IMR-90 (cell line): ENCODE data around the gene KCNG3. TPM values are rescaled to one million over a fixed set of nuclear protein-coding genes. Genes with fewer than 3 reads are reported as not detected.

Source experiments
- ATAC-seq: fragments of 200-7000 bp; cut with Tn5 transposase; 2 replicates; pipeline ENCODE4 v1.9.1; 2020; ENCODE audit warnings: low read depth, mild to moderate bottlenecking, moderate library complexity
- BruUV-seq: library from RNA; stranded (reverse); fragments of 400-500 nt; replicated peaks from 2 replicates; lab custom pipeline; 2021; lab: Mats Ljungman, UMichigan
- CTCF ChIA-PET: fragments of 300-600 bp; formaldehyde crosslinking; extraction: SDS; loops from one replicate; lab custom pipeline; 2021; ENCODE audit warnings: antibody characterized with exemption; lab: Yijun Ruan, JAX
- POLR2A ChIA-PET: fragments of 300-600 bp; sonication (Branson Sonifier 250); formaldehyde crosslinking; loops from one replicate; lab custom pipeline; 2022; ENCODE audit warnings: antibody characterized with exemption; ENCODE audit not compliant: unreplicated experiment; lab: Charles Lee
- DNase-seq: peaks from one replicate; pipeline ENCODE4 v3.0.0; 2013
- H2AFZ ChIP-seq: replicated peaks from 2 replicates; pipeline ENCODE3; 2013; ENCODE audit warnings: low read length, mild to moderate bottlenecking; ENCODE audit not compliant: poor library complexity
- H2AK5ac ChIP-seq: 2 replicates; pipeline ENCODE4 v1.6.1; 2013; ENCODE audit warnings: low read depth, low read length, inconsistent platforms
- H2AK9ac ChIP-seq: replicated peaks from 2 replicates; pipeline ENCODE3; 2013; ENCODE audit warnings: mild to moderate bottlenecking, low read depth, low read length, moderate library complexity; ENCODE audit not compliant: poor library complexity
- H2BK120ac ChIP-seq: 2 replicates; pipeline ENCODE4 v1.6.1; 2013; ENCODE audit warnings: low read depth, low read length, inconsistent platforms
- H2BK15ac ChIP-seq: 3 replicates; pipeline ENCODE4 v1.6.1; 2013; ENCODE audit warnings: low read depth, low read length, inconsistent platforms
- H2BK20ac ChIP-seq: 2 replicates; pipeline ENCODE4 v1.6.1; 2013; ENCODE audit warnings: low read depth, mild to moderate bottlenecking, inconsistent platforms, low read length, moderate library complexity
- H2BK5ac ChIP-seq: 2 replicates; pipeline ENCODE4 v1.6.1; 2013; ENCODE audit warnings: mild to moderate bottlenecking, low read depth, low read length, inconsistent platforms; ENCODE audit not compliant: poor library complexity, severe bottlenecking
- H3K14ac ChIP-seq: replicated peaks from 2 replicates; pipeline ENCODE4 v1.6.1; 2013; ENCODE audit warnings: low read depth, low read length, inconsistent platforms
- H3K18ac ChIP-seq: 2 replicates; pipeline ENCODE4 v1.6.1; 2013; ENCODE audit warnings: low read depth, low read length, control low read depth
- H3K23ac ChIP-seq: 2 replicates; pipeline ENCODE4 v1.6.1; 2013; ENCODE audit warnings: low read depth, low read length, inconsistent platforms
- H3K27ac ChIP-seq: 2 replicates; pipeline ENCODE4 v1.5.1; 2013; ENCODE audit warnings: mild to moderate bottlenecking, control low read depth, low read length; ENCODE audit not compliant: insufficient read depth
- H3K27me3 ChIP-seq: 2 replicates; pipeline ENCODE4 v1.6.1; 2013; ENCODE audit warnings: low read length; ENCODE audit not compliant: control insufficient read depth, insufficient read depth
- H3K36me3 ChIP-seq: 2 replicates; pipeline ENCODE4 v1.6.1; 2013; ENCODE audit warnings: low read length, mixed read lengths; ENCODE audit not compliant: control insufficient read depth, insufficient read depth
- H3K4ac ChIP-seq: 2 replicates; pipeline ENCODE4 v1.6.1; 2013; ENCODE audit warnings: low read depth, low read length, inconsistent platforms
- H3K4me1 ChIP-seq: 2 replicates; pipeline ENCODE4 v1.6.1; 2013; ENCODE audit warnings: low read length, mixed read lengths; ENCODE audit not compliant: control insufficient read depth, insufficient read depth
- H3K4me2 ChIP-seq: 2 replicates; pipeline ENCODE4 v1.6.1; 2013; ENCODE audit warnings: low read depth, mild to moderate bottlenecking, control low read depth, low read length, moderate library complexity
- H3K4me3 ChIP-seq: 2 replicates; pipeline ENCODE4 v1.5.1; 2013; ENCODE audit warnings: low read depth, mild to moderate bottlenecking, control low read depth, low read length, moderate library complexity; ENCODE audit not compliant: insufficient read depth
- H3K56ac ChIP-seq: 2 replicates; pipeline ENCODE4 v1.6.1; 2013; ENCODE audit warnings: low read length, inconsistent platforms; ENCODE audit not compliant: insufficient read depth; ENCODE audit errors: extremely low read depth
- H3K79me1 ChIP-seq, 2 experiments: 2 replicates each; pipeline ENCODE4 v1.6.1; 2013; ENCODE audit warnings: low read length in 2 of 2, inconsistent platforms in 1 of 2, low read depth in 1 of 2
- H3K9ac ChIP-seq: 2 replicates; pipeline ENCODE4 v1.6.1; 2013; ENCODE audit warnings: low read depth, low read length, control low read depth
- H3K9me1 ChIP-seq: 2 replicates; pipeline ENCODE4 v1.6.1; 2013; ENCODE audit warnings: low read length, inconsistent platforms; ENCODE audit not compliant: insufficient read depth
- H3K9me3 ChIP-seq: 2 replicates; pipeline ENCODE4 v1.6.1; 2013; ENCODE audit warnings: low read length; ENCODE audit not compliant: control insufficient read depth, insufficient read depth
- H4K20me1 ChIP-seq: 2 replicates; pipeline ENCODE4 v1.6.1; 2013; ENCODE audit warnings: low read length, inconsistent platforms; ENCODE audit not compliant: insufficient read depth
- H4K5ac ChIP-seq: 2 replicates; pipeline ENCODE4 v1.6.1; 2013; ENCODE audit warnings: mild to moderate bottlenecking, low read depth, low read length, control low read depth
- H4K8ac ChIP-seq, 2 experiments: 2 replicates each; pipeline ENCODE4 v1.6.1; 2013; ENCODE audit warnings: low read depth in 2 of 2, low read length in 2 of 2, control low read depth in 1 of 2, inconsistent platforms in 1 of 2
- H4K91ac ChIP-seq: 2 replicates; pipeline ENCODE4 v1.6.1; 2013; ENCODE audit warnings: low read depth, low read length, inconsistent platforms; ENCODE audit not compliant: insufficient read depth
- BHLHE40 ChIP-seq: fragments of 150-350 bp; IDR thresholded peaks from 2 replicates; pipeline ENCODE4 v1.6.1; 2016; ENCODE audit warnings: mild to moderate bottlenecking, low read depth, low read length
- CHD1 ChIP-seq: IDR thresholded peaks from 2 replicates; pipeline ENCODE4 v1.6.1; 2012; ENCODE audit warnings: low read depth, low read length, improper control_type of control experiment
- FOS ChIP-seq: fragments of 150-350 bp; IDR thresholded peaks from 2 replicates; pipeline ENCODE4 v1.6.1; 2016; ENCODE audit warnings: low read depth, low read length
- NFE2L2 ChIP-seq: fragments of 150-350 bp; IDR thresholded peaks from 2 replicates; pipeline ENCODE4 v1.6.1; 2016; ENCODE audit warnings: low read depth, mild to moderate bottlenecking, low read length
- POLR2A ChIP-seq: IDR thresholded peaks from 2 replicates; pipeline ENCODE4 v1.6.1; 2012; ENCODE audit warnings: mild to moderate bottlenecking, low read depth, low read length
- RAD21 ChIP-seq: IDR thresholded peaks from 2 replicates; pipeline ENCODE4 v1.6.1; 2012; ENCODE audit warnings: low read length, improper control_type of control experiment
- RCOR1 ChIP-seq: IDR thresholded peaks from 2 replicates; pipeline ENCODE4 v1.6.1; 2012; ENCODE audit warnings: mild to moderate bottlenecking, low read length, improper control_type of control experiment; ENCODE audit not compliant: insufficient replicate concordance
- RFX5 ChIP-seq: IDR thresholded peaks from 2 replicates; pipeline ENCODE4 v1.8.0; 2012; ENCODE audit warnings: low read depth, mild to moderate bottlenecking, low read length, moderate library complexity
- WGBS, 2 experiments: methylation state at CpG; one replicate each; pipeline versions ENCODE4 v1.1.5 to v1.1.7; 2013; ENCODE audit warnings: missing lambda C conversion rate in 2 of 2; ENCODE audit not compliant: insufficient read length in 1 of 2; ENCODE audit errors: extremely low coverage in 2 of 2; 5-methylcytosine and 5-hydroxymethylcytosine counted together
- dilution Hi-C: fragments of 300-500 bp; cut with HindIII; formaldehyde crosslinking; loops from one replicate; pipeline ENCODE4 v1.14.3; 2018; ENCODE audit warnings: low sequenced_read_pairs; ENCODE audit not compliant: unreplicated experiment
- in situ Hi-C: fragments of 300-500 bp; cut with MboI; formaldehyde crosslinking; loops from 3 replicates; pipeline ENCODE4 v1.14.3; 2019; ENCODE audit warnings: low sequenced_read_pairs, inconsistent platforms, mixed read lengths
- intact Hi-C: fragments of 100-400 bp; cut with micrococcal nuclease; formaldehyde crosslinking; loops from 2 replicates; pipeline ENCODE4 v1.10.0; 2022
- polyA plus RNA-seq, 3 experiments: library from polyadenylated mRNA; depleted of rRNA; stranded (reverse); fragments of >200 nt; gene quantifications; 2 replicates each; pipeline ENCODE4 v1.2.3, GENCODE V29; 2012; ENCODE audit warnings: low replicate concordance in 1 of 3
- total RNA-seq: library from RNA; depleted of rRNA; stranded (reverse); fragments of >200 nt; gene quantifications from 2 replicates; pipeline ENCODE4 v1.2.3, GENCODE V29; 2012
- TF ChIP-seq, protein P1 (sequence below): fragments of 150-350 bp; IDR thresholded peaks from 2 replicates; pipeline ENCODE4 v1.6.1; 2016; ENCODE audit warnings: low read depth, mild to moderate bottlenecking, low read length, moderate library complexity, borderline replicate concordance

Gene KCNG3
- total and polyA plus RNA-seq, 2 of the 4 experiments (the other 2 are of a cell fraction): under 0.01 TPM; not detected in 1

DNA sequence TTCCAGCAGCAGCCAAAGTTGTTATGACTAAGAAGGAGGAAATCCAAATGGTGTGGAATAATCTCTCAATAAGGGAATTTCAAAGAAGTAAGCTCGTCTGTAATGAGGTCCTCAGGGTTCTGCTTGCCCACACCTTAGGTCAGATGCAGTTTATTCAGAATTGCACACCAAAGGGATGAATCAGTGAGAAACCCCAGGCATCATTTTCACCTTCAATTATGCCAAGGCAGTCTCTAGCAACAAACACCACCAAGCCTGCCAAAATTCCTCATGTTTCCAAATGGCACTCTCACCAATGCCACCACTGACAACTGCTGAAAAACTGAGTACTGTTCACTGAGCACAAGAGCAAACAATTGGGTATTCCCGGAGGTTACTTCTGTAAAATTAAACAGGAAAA is 43.6 kb downstream of the KCNG3 start:
- Histone ChIP-seq H2AFZ (no peak overlapping the region), H3K56ac (no peak overlapping the region), H2BK15ac (no peak overlapping the region), H2AK9ac (no peak overlapping the region), H4K8ac (no peak overlapping the region), H4K5ac (no peak overlapping the region), H3K27ac (no peak overlapping the region), H2BK20ac (no peak overlapping the region), H3K4ac (no peak overlapping the region), H2AK5ac (no peak overlapping the region), H3K9me1 (no peaks in the 10 kb centered on the region), H3K9me3 (no peaks in the 10 kb centered on the region), H3K9ac (no peak overlapping the region), H3K14ac (no peak overlapping the region), H3K4me3 (no peak overlapping the region), H3K18ac (no peak overlapping the region), H3K36me3 (no peaks in the 10 kb centered on the region), H3K79me1 (no peaks in the 10 kb centered on the region), H3K4me1 (no peaks in the 10 kb centered on the region), H3K27me3 (peaks cover 2% of the 10 kb centered on the region; the same call in 1 of the 2 replicates), H2BK120ac (no peak overlapping the region), H2BK5ac (no peak overlapping the region), H3K4me2 (no peak overlapping the region), H4K20me1 (no peaks in the 10 kb centered on the region), H4K91ac (no peak overlapping the region), H3K23ac (no peak overlapping the region)
- 20% methylated on average over 1 of the region's 2 CpGs; no CpG with 5 or more reads in 1 of the 2 experiments for WGBS, 2 experiments
- dilution Hi-C loops: no loop called here
- DNase-seq: no peak
- intact Hi-C loops: no loop called here
- no peak for ATAC-seq
- CTCF ChIA-PET: no interaction called here
- BruUV-seq: no TSS peak
- POLR2A ChIA-PET: no interaction called here
- TF ChIP-seq BHLHE40 (no peak), FOS (no peak), RAD21 (no peak), CHD1 (no peak), RFX5 (no peak), NFE2L2 (no peak), RCOR1 (no peak), POLR2A (no peak)
- TF ChIP-seq, protein P1, sequence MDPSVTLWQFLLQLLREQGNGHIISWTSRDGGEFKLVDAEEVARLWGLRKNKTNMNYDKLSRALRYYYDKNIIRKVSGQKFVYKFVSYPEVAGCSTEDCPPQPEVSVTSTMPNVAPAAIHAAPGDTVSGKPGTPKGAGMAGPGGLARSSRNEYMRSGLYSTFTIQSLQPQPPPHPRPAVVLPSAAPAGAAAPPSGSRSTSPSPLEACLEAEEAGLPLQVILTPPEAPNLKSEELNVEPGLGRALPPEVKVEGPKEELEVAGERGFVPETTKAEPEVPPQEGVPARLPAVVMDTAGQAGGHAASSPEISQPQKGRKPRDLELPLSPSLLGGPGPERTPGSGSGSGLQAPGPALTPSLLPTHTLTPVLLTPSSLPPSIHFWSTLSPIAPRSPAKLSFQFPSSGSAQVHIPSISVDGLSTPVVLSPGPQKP: no peak
- in situ Hi-C loops: no loop called here
